RWPE2 (cell line): ENCODE measurements around the gene WWP2.

Experiments
- ATAC-seq: fragments of 200-7000 bp; cut with Tn5 transposase; 3 replicates; pipeline ENCODE4 v1.9.1; 2021; ENCODE audit warnings: low read depth
- DNase-seq: peaks from one replicate; pipeline ENCODE4 v3.0.0-alpha.2; 2020; ENCODE audit warnings: low spot score
- H3K27ac ChIP-seq: fragments of 450-650 bp; 2 replicates; pipeline ENCODE4 v1.5.1; 2017; ENCODE audit warnings: mild to moderate bottlenecking; ENCODE audit not compliant: poor library complexity, severe bottlenecking
- H3K27me3 ChIP-seq: fragments of 250-450 bp; sonication (Bioruptor Pico); 2 replicates; pipeline ENCODE4 v1.5.1; 2021; ENCODE audit warnings: mild to moderate bottlenecking, moderate library complexity; ENCODE audit not compliant: insufficient read depth, poor library complexity, severe bottlenecking
- H3K36me3 ChIP-seq: fragments of 250-450 bp; sonication (Bioruptor Pico); 2 replicates; pipeline ENCODE4 v1.5.1; 2020; ENCODE audit warnings: low read depth, mild to moderate bottlenecking, moderate library complexity
- H3K4me1 ChIP-seq: fragments of 250-450 bp; sonication (Bioruptor Pico); 2 replicates; pipeline ENCODE4 v1.5.1; 2021; ENCODE audit warnings: mild to moderate bottlenecking, moderate library complexity; ENCODE audit not compliant: insufficient read depth, poor library complexity, severe bottlenecking
- H3K4me3 ChIP-seq: fragments of 250-450 bp; sonication (Bioruptor Pico); 2 replicates; pipeline ENCODE4 v1.5.1; 2021; ENCODE audit warnings: mild to moderate bottlenecking, moderate library complexity; ENCODE audit not compliant: severe bottlenecking
- H3K9me3 ChIP-seq: fragments of 250-450 bp; sonication (Bioruptor Pico); 2 replicates; pipeline ENCODE4 v1.5.1; 2021; ENCODE audit warnings: mild to moderate bottlenecking, moderate library complexity; ENCODE audit not compliant: severe bottlenecking
- TF ChIP-seq, protein P1 (sequence below): fragments of 450-650 bp; IDR thresholded peaks from one replicate; pipeline ENCODE4 v1.5.1; 2017; ENCODE audit warnings: mild to moderate bottlenecking, moderate library complexity; ENCODE audit not compliant: poor library complexity, severe bottlenecking

Gene WWP2

DNA sequence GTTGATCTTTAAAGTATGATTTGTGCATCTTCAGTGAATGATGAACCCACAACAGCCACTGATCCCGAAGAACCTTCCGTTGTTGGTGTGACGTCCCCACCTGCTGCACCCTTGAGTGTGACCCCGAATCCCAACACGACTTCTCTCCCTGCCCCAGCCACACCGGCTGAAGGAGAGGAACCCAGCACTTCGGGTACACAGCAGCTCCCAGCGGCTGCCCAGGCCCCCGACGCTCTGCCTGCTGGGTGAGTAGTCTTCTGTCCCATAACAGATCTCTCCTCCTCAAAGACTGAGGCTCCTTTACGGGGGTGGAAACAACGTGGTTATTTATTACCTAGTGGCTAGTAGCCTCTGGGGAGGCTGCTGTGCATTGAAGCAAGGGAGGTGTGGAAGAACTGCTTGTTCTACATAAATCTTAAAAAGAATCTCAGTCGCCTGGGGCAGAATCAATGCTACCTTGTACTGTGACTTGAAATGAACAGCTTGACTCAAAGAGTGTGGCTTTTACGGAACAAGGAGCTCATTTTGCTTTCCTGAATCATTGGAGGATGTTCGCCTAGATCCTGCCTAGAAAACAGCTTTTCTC is 126.0 kb downstream of the WWP2 start:
- Histone ChIP-seq H3K27me3 (no peaks in the 10 kb centered on the region), H3K4me3 (no peak overlapping the region), H3K27ac (no peak overlapping the region), H3K36me3 (peaks cover 3% of the 10 kb centered on the region; the same call in 1 of the 2 replicates), H3K4me1 (no peaks in the 10 kb centered on the region), H3K9me3 (no peaks in the 10 kb centered on the region)
- ATAC-seq (no peak), DNase-seq (no peak)
- TF ChIP-seq, protein P1, sequence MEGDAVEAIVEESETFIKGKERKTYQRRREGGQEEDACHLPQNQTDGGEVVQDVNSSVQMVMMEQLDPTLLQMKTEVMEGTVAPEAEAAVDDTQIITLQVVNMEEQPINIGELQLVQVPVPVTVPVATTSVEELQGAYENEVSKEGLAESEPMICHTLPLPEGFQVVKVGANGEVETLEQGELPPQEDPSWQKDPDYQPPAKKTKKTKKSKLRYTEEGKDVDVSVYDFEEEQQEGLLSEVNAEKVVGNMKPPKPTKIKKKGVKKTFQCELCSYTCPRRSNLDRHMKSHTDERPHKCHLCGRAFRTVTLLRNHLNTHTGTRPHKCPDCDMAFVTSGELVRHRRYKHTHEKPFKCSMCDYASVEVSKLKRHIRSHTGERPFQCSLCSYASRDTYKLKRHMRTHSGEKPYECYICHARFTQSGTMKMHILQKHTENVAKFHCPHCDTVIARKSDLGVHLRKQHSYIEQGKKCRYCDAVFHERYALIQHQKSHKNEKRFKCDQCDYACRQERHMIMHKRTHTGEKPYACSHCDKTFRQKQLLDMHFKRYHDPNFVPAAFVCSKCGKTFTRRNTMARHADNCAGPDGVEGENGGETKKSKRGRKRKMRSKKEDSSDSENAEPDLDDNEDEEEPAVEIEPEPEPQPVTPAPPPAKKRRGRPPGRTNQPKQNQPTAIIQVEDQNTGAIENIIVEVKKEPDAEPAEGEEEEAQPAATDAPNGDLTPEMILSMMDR, result no peak

DNA sequence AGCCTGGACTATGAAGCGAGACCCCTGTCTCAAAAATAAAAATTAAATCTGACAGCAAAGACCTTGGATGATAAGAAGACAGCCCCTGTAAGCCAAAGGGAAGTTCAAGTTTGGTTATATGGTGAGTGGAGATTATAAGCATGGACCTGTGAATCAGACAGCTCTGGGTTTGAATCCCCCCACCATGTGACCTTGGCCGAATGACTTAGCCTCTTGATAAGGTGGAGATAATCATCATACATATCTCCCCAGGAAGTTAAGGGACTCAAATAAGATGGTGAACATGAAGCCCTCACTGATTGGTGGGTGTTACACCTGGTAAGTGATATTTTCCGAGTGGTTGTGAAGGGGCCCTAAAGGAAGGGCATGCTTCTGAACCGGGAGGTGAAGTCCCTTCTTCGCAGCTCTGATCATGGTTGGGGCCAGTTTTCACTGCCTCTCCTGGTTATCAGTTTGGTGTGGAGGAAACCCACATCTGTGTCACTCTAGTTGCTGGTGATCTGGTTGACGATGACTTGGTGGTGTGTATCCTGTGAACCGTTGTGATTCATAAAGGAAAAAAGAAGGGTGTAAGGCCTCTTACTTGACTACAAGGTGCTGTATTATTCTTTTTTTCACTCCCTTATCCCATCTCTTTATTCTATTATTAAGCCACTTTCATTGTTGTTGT is 127.3 kb downstream of the WWP2 start:
- Histone ChIP-seq H3K4me3 (no peak overlapping the region), H3K36me3 (peaks cover 3% of the 10 kb centered on the region; the same call in 1 of the 2 replicates), H3K9me3 (no peaks in the 10 kb centered on the region), H3K27me3 (no peaks in the 10 kb centered on the region), H3K27ac (no peak overlapping the region), H3K4me1 (no peaks in the 10 kb centered on the region)
- no peak for ATAC-seq
- no peak for DNase-seq
- TF ChIP-seq, protein P1, result no peak

DNA sequence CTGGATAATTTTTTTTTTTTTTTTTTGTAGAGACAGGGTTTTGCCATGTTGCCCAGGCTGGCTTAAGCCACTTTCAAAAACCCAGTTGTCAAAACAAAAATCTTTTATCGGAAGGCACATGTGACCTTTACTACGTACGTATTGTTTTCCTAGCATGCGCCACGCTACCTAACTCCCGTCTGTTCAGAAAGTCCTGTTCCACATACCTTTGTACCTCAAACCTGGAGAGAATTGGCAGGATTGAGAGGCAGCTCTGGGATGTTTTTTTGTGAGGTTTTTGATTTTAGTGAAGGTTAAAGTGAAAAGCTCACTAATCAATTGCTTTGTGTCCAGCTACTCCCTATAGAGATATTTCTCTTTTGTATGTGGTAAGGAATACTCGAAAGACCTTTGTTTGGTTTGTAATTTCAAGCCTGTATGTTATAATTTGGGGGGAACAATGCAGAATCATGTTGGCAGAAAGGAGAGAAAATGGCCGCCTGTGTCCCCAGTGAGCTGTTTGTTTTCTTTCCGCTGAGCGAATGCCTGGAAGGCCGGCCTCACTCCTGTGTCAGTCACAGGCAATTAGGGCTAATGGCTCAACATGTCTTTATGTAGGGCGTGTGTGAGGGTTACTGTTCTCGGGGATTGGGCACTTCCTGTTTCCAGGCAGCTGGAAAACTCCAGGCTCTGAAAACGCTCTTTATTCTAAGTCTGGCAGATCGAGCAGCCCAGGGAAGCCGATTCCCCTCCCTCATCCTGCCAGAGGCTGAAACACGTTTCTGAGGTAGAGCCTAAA is 128.2 kb downstream of the WWP2 start:
- no peak overlapping the region for H3K27ac ChIP-seq
- H3K27me3 ChIP-seq, result no peaks in the 10 kb centered on the region
- no peak for ATAC-seq
- DNase-seq, result no peak
- no peak overlapping the region for H3K4me3 ChIP-seq
- peaks cover 3% of the 10 kb centered on the region; the same call in 1 of the 2 replicates for H3K36me3 ChIP-seq
- H3K9me3 ChIP-seq, result no peaks in the 10 kb centered on the region
- no peaks in the 10 kb centered on the region for H3K4me1 ChIP-seq
- TF ChIP-seq, protein P1, result no peak

DNA sequence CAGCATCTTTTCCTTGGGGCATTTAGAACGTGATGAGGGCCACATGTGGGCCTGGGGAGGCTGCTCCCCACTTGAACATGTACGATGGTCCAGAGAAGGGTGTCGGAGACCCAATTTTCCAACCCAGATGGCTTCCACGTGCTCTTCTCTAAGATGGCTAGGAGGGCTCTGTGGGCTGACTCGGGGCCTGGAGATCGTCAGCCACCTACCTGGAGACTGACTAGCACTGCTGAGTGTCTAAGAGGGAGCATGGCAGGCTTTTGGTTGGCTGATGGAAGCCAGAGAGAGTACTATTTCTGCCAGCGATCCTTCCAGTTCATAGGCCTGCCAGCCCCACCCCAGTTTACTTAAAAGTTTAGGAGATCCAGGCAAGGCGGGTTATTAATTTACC is 128.8 kb downstream of the WWP2 start:
- Histone ChIP-seq H3K4me1 (no peaks in the 10 kb centered on the region), H3K9me3 (no peaks in the 10 kb centered on the region), H3K36me3 (peaks cover 3% of the 10 kb centered on the region; the same call in 1 of the 2 replicates), H3K27ac (no peak overlapping the region), H3K4me3 (no peak overlapping the region), H3K27me3 (no peaks in the 10 kb centered on the region)
- DNase-seq (no peak), ATAC-seq (no peak)
- TF ChIP-seq, protein P1, result no peak

DNA sequence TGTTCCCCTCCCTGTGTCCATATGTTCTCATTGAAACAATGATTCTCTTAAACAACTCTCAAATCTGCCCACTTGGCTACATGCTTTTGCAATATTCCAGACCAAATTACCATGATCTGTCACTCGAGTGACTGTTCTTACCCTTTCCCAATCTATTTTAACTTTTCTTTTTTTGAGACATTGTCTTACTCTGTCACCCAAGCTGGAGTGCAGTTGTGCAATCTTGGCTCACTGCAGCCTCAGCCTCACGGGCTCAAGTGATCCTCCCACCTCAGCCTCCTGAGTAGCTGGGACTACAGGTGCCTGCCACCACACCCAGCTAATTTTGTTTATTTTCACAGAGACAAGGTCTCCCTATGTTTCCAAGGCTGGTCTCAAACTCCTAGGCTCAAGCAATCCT is 130.2 kb downstream of the WWP2 start:
- Histone ChIP-seq H3K9me3 (no peaks in the 10 kb centered on the region), H3K36me3 (peaks cover 3% of the 10 kb centered on the region; the same call in 1 of the 2 replicates), H3K4me3 (no peak overlapping the region), H3K4me1 (no peaks in the 10 kb centered on the region), H3K27me3 (no peaks in the 10 kb centered on the region), H3K27ac (no peak overlapping the region)
- TF ChIP-seq, protein P1, result no peak
- no peak for DNase-seq
- no peak for ATAC-seq
